Lower leg skin (tissue), 4 donors: ENCODE results near the gene RAD17. TPM values are rescaled to one million over a fixed set of nuclear protein-coding genes. Genes with fewer than 3 reads are reported as not detected.
"Not testable (repeated sequence)": the region's sequence is repeated elsewhere in the genome, so short reads cannot be mapped to it uniquely, and the experiment has no call there.

Experiments
- DNase-seq, 2 donors: peaks; one replicate each; pipeline ENCODE4 v3.0.0-alpha.2; 2019; ENCODE audit warnings: low spot score in 2 of 2
- H3K4me3 ChIP-seq: fragments of 200-600 bp; sonication (generic); 2 replicates; pipeline ENCODE4 v1.5.1; 2017; ENCODE audit warnings: mild to moderate bottlenecking, low read depth; ENCODE audit not compliant: poor library complexity, severe bottlenecking
- CTCF ChIP-seq, 3 donors: fragments of 450-650 bp; IDR thresholded peaks; one replicate each; pipeline ENCODE4 v1.5.1; 2016; ENCODE audit warnings: antibody characterized with exemption in 3 of 3, mild to moderate bottlenecking in 3 of 3, moderate library complexity in 2 of 3
- POLR2A ChIP-seq, 2 donors: fragments of 450-650 bp; IDR thresholded peaks; one replicate each; pipeline ENCODE4 v1.6.1; 2016 to 2017; ENCODE audit warnings: antibody characterized with exemption in 2 of 2, mild to moderate bottlenecking in 1 of 2, moderate library complexity in 1 of 2
- WGBS, 2 donors: methylation state at CpG; one replicate each; pipeline ENCODE4 v1.1.5; 2018; 5-methylcytosine and 5-hydroxymethylcytosine counted together
- intact Hi-C: fragments of 100-400 bp; cut with DNase I; formaldehyde crosslinking; loops from one replicate; pipeline ENCODE4 v1.15.0; 2023; ENCODE audit warnings: low total_unique reads
- total RNA-seq, 4 donors: library from RNA; depleted of rRNA; stranded (reverse); fragments of >200 nt; gene quantifications; one replicate each; pipeline ENCODE4 v1.1.0, GENCODE V29; 2016

The RAD17 gene
- total RNA-seq, 4 donors from 2014 or later, result 9.0 to 21.2 (median 12.9) TPM

- WGBS, 2 donors, result 2% methylated on average over 23 to 38 of the region's 39 CpGs
- H3K4me3 ChIP-seq, result peak overlapping the region; percentile 61
- no peak for DNase-seq
- TF ChIP-seq POLR2A (IDR thresholded peaks at IDR 0.05) (no peak), CTCF (IDR thresholded peaks at IDR 0.05) (no peak)
- intact Hi-C loops, result no loop called here
These were observed 919 bp upstream of the RAD17 start for GRCh38 chr5:69368458-69369339.

GRCh38 chr5:69370335-69370734, 717 bp downstream of the RAD17 start:
- peak overlapping the region; percentile 61 for H3K4me3 ChIP-seq
- DNase-seq, intact Hi-C loops: not testable (repeated sequence)
- 2 to 3% methylated on average over 16 of the region's 16 CpGs for WGBS, 2 donors

- WGBS, 2 donors, result 95 to 97% methylated on average over 5 of the region's 5 CpGs
- intact Hi-C loops, result no loop called here
These were observed 2.8 kb downstream of the RAD17 start for GRCh38 chr5:69372394-69372793.

GRCh38 chr5:69374911-69375446, 5.4 kb downstream of the RAD17 start:
- WGBS, 2 donors, result 93 to 96% methylated on average over 4 of the region's 4 CpGs
- intact Hi-C loops, result no loop called here
- no peak for TF ChIP-seq CTCF (IDR thresholded peaks at IDR 0.05)
- no peak for DNase-seq
- H3K4me3 ChIP-seq, result no peak overlapping the region

More at GRCh38 chr5:69372394-69372793, 2.8 kb downstream of the RAD17 start:
- no peak for DNase-seq
- TF ChIP-seq POLR2A (IDR thresholded peaks at IDR 0.05) (no peak), CTCF (IDR thresholded peaks at IDR 0.05) (no peak)
- H3K4me3 ChIP-seq, result no peak overlapping the region

GRCh38 chr5:69378376-69378775, 8.8 kb downstream of the RAD17 start:
- no peak for DNase-seq
- intact Hi-C loops, result no loop called here
- H3K4me3 ChIP-seq, result no peak overlapping the region

More at GRCh38 chr5:69378376-69378775, 8.8 kb downstream of the RAD17 start:
- no peak for TF ChIP-seq CTCF (IDR thresholded peaks at IDR 0.05)
- TF ChIP-seq POLR2A (IDR thresholded peaks at IDR 0.05), result no peak
